HG03439 (cell line): ENCODE results near the gene TIRAP.

Experiments used
- ATAC-seq: cut with Tn5 transposase; IDR thresholded peaks from one replicate; pipeline ENCODE4 v1.9.1; 2021; ENCODE audit warnings: mild to moderate bottlenecking, moderate library complexity; ENCODE audit not compliant: unreplicated experiment

TIRAP gene

GRCh38 chr11:126318574-126319373 lies 35.9 kb downstream of the TIRAP start:
- no peak for ATAC-seq

GRCh38 chr11:126319374-126319740 lies 36.5 kb downstream of the TIRAP start:
- no peak for ATAC-seq

- no peak for ATAC-seq
These were observed 40.1 kb downstream of the TIRAP start for GRCh38 chr11:126322996-126323395.

GRCh38 chr11:126327281-126328000 lies 44.5 kb downstream of the TIRAP start:
- no peak for ATAC-seq

GRCh38 chr11:126328001-126328390 lies 45.1 kb downstream of the TIRAP start:
- no peak for ATAC-seq

GRCh38 chr11:126328444-126328843 lies 45.6 kb downstream of the TIRAP start:
- no peak for ATAC-seq

GRCh38 chr11:126328938-126329643 lies 46.2 kb downstream of the TIRAP start:
- no peak for ATAC-seq

GRCh38 chr11:126329644-126330211 lies 46.8 kb downstream of the TIRAP start:
- no peak for ATAC-seq

GRCh38 chr11:126331286-126331685 lies 48.4 kb downstream of the TIRAP start:
- ATAC-seq, result no peak

GRCh38 chr11:126332221-126332711 lies 49.4 kb downstream of the TIRAP start:
- ATAC-seq, result no peak

- no peak for ATAC-seq
These were observed 50.2 kb downstream of the TIRAP start for GRCh38 chr11:126333142-126333541.

- no peak for ATAC-seq
These were observed 52.0 kb downstream of the TIRAP start for GRCh38 chr11:126334659-126335462.

GRCh38 chr11:126335463-126335760 lies 52.5 kb downstream of the TIRAP start:
- no peak for ATAC-seq

GRCh38 chr11:126336138-126336541 lies 53.2 kb downstream of the TIRAP start:
- no peak for ATAC-seq

GRCh38 chr11:126336671-126337101 lies 53.8 kb downstream of the TIRAP start:
- no peak for ATAC-seq

- no peak for ATAC-seq
These were observed 54.2 kb downstream of the TIRAP start for GRCh38 chr11:126337126-126337473.

GRCh38 chr11:126337474-126338241 lies 54.8 kb downstream of the TIRAP start:
- ATAC-seq, result no peak

GRCh38 chr11:126338346-126339055 lies 55.6 kb downstream of the TIRAP start:
- ATAC-seq, result no peak
